ENCODE data around the gene ABTB2.

- TF ChIP-seq POLR2A (IDR thresholded peaks at IDR 0.05) (no peak), CTCF (IDR thresholded peaks at IDR 0.05) (no peak), EP300 (IDR thresholded peaks at IDR 0.05) (no peak)
Observed at GRCh38 chr11:34249439-34249838, 108.4 kb downstream of the ABTB2 start.

Data from tibial nerve (tissue), 4 donors.